Raji (cell line): ENCODE results near the gene ASPRV1.

Experiments
- POLR2A ChIP-seq: IDR thresholded peaks from 2 replicates; pipeline ENCODE4 v1.6.1; 2011; ENCODE audit warnings: low read depth, low read length, control low read depth; ENCODE audit not compliant: insufficient read depth

The ASPRV1 gene

GRCh38 chr2:69955029-69955428 is 6.4 kb downstream of the ASPRV1 start:
- no peak for TF ChIP-seq POLR2A

GRCh38 chr2:69954084-69954483 is 7.3 kb downstream of the ASPRV1 start:
- no peak for TF ChIP-seq POLR2A

GRCh38 chr2:69952336-69953115 is 8.9 kb downstream of the ASPRV1 start:
- no peak for TF ChIP-seq POLR2A

GRCh38 chr2:69950241-69950640 is 11.2 kb downstream of the ASPRV1 start:
- TF ChIP-seq POLR2A, result no peak

- no peak for TF ChIP-seq POLR2A
Measured at GRCh38 chr2:69948963-69949645, 12.3 kb downstream of the ASPRV1 start.

GRCh38 chr2:69948032-69948962 is 13.1 kb downstream of the ASPRV1 start:
- no peak for TF ChIP-seq POLR2A

- TF ChIP-seq POLR2A, result no peak
Measured at GRCh38 chr2:69947325-69947931, 14.0 kb downstream of the ASPRV1 start.

GRCh38 chr2:69946351-69947324 is 14.8 kb downstream of the ASPRV1 start:
- TF ChIP-seq POLR2A, result no peak

GRCh38 chr2:69945941-69946340 is 15.5 kb downstream of the ASPRV1 start:
- no peak for TF ChIP-seq POLR2A

GRCh38 chr2:69945441-69945840 is 16.0 kb downstream of the ASPRV1 start:
- TF ChIP-seq POLR2A, result no peak

GRCh38 chr2:69944756-69945155 is 16.7 kb downstream of the ASPRV1 start:
- no peak for TF ChIP-seq POLR2A

GRCh38 chr2:69943843-69944525 is 17.4 kb downstream of the ASPRV1 start:
- no peak for TF ChIP-seq POLR2A

GRCh38 chr2:69943000-69943842 is 18.2 kb downstream of the ASPRV1 start:
- no peak for TF ChIP-seq POLR2A

- no peak for TF ChIP-seq POLR2A
Measured at GRCh38 chr2:69940691-69941090, 20.7 kb downstream of the ASPRV1 start.
